Upper lobe of right lung (tissue), 1 donor: ENCODE data around the gene MYZAP. TPM values are rescaled to one million over a fixed set of nuclear protein-coding genes. Genes with fewer than 3 reads are reported as not detected.

ENCODE experiments used
- ATAC-seq: fragments of 200-7000 bp; cut with Tn5 transposase; one replicate; pipeline ENCODE4 v1.9.1; 2020; ENCODE audit warnings: mild to moderate bottlenecking, moderate library complexity
- DNase-seq: peaks from one replicate; pipeline ENCODE4 v3.0.0-alpha.2; 2020
- H3K27ac ChIP-seq: fragments of 200-600 bp; one replicate; pipeline ENCODE4 v1.8.0; 2022
- H3K27me3 ChIP-seq: fragments of 200-600 bp; one replicate; pipeline ENCODE4 v1.8.0; 2022; ENCODE audit warnings: mild to moderate bottlenecking
- H3K36me3 ChIP-seq: fragments of 200-600 bp; one replicate; pipeline ENCODE4 v1.8.0; 2022
- H3K4me1 ChIP-seq: fragments of 200-600 bp; one replicate; pipeline ENCODE4 v1.8.0; 2022
- H3K4me3 ChIP-seq: fragments of 200-600 bp; one replicate; pipeline ENCODE4 v1.8.0; 2022; ENCODE audit warnings: mild to moderate bottlenecking
- H3K9me3 ChIP-seq: fragments of 200-600 bp; one replicate; pipeline ENCODE4 v1.8.0; 2022
- intact Hi-C: fragments of 100-400 bp; cut with DNase I; formaldehyde crosslinking; loops from one replicate; pipeline ENCODE4 v1.11.0; 2022
- total RNA-seq: library from RNA; stranded (reverse); fragmentation: NEBNext Ultra II Directional; extraction: Animal tissue kit (Norgen Biotek cat#: 25700); gene quantifications from one replicate; pipeline ENCODE4 v1.2.1, GENCODE V29; 2021
- TF ChIP-seq, protein P1 (sequence below): fragments of 200-600 bp; IDR thresholded peaks from one replicate; pipeline ENCODE4 v1.8.0; 2022; ENCODE audit warnings: antibody characterized with exemption
- donor health status: DM: no; HTN: yes; CAD: no; lungs with severe emphysema.

The MYZAP gene
- total RNA-seq, 1 donor from 2014 or later, result 30.9 TPM

DNA sequence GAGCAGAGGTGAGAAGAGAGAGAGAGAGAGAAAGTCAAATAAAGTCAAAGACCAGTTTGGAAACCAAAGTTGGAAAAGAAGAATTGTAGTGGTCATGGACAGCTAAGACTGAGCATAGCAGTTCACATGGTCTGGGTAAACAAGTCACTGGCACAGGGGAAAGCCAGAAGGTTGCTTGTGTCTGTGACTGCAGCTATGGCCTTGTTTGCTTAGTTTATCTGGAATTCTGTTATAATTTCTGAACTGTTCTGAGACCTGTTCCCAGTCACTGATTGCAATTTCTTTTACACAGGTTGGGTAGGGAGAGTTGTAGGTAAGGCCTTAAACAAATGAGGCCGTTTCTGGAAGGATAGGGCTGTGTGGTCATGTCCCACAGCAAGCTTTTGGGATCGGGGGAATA is 43.4 kb upstream of the MYZAP start:
- H3K9me3 ChIP-seq, result no peaks in the 10 kb centered on the region
- no peak overlapping the region for H3K4me3 ChIP-seq
- H3K36me3 ChIP-seq, result no peaks in the 10 kb centered on the region
- peaks cover 23% of the 10 kb centered on the region for H3K4me1 ChIP-seq
- H3K27me3 ChIP-seq, result no peaks in the 10 kb centered on the region
- DNase-seq (no peak), ATAC-seq (no peak)
- intact Hi-C loops, result no loop called here
- TF ChIP-seq, protein P1, sequence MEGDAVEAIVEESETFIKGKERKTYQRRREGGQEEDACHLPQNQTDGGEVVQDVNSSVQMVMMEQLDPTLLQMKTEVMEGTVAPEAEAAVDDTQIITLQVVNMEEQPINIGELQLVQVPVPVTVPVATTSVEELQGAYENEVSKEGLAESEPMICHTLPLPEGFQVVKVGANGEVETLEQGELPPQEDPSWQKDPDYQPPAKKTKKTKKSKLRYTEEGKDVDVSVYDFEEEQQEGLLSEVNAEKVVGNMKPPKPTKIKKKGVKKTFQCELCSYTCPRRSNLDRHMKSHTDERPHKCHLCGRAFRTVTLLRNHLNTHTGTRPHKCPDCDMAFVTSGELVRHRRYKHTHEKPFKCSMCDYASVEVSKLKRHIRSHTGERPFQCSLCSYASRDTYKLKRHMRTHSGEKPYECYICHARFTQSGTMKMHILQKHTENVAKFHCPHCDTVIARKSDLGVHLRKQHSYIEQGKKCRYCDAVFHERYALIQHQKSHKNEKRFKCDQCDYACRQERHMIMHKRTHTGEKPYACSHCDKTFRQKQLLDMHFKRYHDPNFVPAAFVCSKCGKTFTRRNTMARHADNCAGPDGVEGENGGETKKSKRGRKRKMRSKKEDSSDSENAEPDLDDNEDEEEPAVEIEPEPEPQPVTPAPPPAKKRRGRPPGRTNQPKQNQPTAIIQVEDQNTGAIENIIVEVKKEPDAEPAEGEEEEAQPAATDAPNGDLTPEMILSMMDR, result no peak
- H3K27ac ChIP-seq, result no peak overlapping the region

DNA sequence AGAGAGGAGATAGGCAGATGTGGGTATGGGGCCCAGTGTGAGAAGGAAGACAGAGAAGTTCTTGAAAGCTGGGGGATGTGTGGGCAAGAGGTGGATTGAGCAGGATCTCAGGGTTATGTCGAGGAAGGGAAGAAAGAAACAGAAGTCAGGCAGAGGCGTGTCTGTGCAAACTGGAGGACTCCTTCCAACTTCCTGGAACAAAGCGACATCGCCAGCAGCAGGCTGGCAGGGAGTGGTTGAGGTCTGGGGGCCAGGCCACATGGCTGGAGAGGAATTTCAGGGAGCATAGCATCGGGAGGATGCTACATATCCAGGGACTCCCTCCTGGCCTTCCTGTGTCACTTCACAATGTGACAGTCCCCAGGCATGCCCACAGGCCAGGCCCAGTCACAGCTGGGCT is 42.9 kb upstream of the MYZAP start:
- Histone ChIP-seq H3K27ac (no peak overlapping the region), H3K4me1 (peaks cover 23% of the 10 kb centered on the region), H3K9me3 (no peaks in the 10 kb centered on the region), H3K4me3 (no peak overlapping the region), H3K36me3 (no peaks in the 10 kb centered on the region), H3K27me3 (no peaks in the 10 kb centered on the region)
- intact Hi-C loops, result no loop called here
- DNase-seq, result no peak
- ATAC-seq, result no peak
- TF ChIP-seq, protein P1, result no peak

DNA sequence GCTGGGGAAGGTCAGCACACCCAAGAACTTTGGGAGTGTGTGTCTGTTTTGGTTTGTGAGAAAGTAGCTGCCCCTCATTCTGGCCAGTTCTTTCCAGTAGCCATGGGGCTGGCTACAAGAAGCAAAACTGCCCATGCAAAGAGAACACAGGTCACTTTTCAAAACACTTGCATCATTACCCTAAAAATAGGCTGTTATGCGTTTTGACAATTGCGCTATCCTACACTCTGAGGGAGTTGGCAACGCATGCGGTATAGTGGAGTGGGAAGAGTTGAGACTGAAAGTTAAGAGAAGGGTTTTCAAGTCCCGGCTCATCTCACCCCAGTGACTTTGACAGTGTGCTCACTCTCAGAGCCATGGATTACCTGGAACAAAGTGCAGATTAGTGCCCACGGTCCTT is 41.8 kb upstream of the MYZAP start:
- intact Hi-C loops, result no loop called here
- Histone ChIP-seq H3K27me3 (no peaks in the 10 kb centered on the region), H3K9me3 (no peaks in the 10 kb centered on the region), H3K36me3 (no peaks in the 10 kb centered on the region), H3K27ac (peak overlapping the region; percentile 74), H3K4me3 (no peak overlapping the region), H3K4me1 (peaks cover 31% of the 10 kb centered on the region)
- DNase-seq, result no peak
- no peak for ATAC-seq
- TF ChIP-seq, protein P1, result no peak

DNA sequence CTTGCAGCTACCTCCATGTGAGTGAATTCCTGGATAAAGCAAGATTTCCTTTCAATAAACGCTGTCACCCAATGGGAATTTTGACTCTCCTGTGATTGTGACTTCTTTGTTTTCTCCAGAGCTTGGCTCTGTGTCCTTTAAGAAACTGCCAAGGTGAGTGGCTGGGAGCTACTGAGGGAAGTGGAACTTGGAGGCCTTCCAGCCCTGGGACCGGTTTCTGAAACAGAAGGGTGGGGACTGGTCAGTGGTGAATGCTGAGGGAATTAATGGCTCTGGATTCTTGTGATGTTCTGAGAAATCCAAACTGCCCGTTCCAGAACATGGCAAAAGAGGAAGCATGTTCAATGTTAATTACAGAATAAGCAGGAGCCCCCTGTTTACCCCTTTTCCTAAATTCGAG is 41.1 kb upstream of the MYZAP start:
- no peak overlapping the region for H3K4me3 ChIP-seq
- peak; percentile 70 for ATAC-seq
- H3K9me3 ChIP-seq, result no peaks in the 10 kb centered on the region
- H3K27me3 ChIP-seq, result no peaks in the 10 kb centered on the region
- intact Hi-C loops, result no loop called here
- H3K36me3 ChIP-seq, result no peaks in the 10 kb centered on the region
- TF ChIP-seq, protein P1, result no peak
- H3K27ac ChIP-seq, result peak overlapping the region; percentile 74
- DNase-seq, result peak; percentile 83
- peaks cover 31% of the 10 kb centered on the region for H3K4me1 ChIP-seq

DNA sequence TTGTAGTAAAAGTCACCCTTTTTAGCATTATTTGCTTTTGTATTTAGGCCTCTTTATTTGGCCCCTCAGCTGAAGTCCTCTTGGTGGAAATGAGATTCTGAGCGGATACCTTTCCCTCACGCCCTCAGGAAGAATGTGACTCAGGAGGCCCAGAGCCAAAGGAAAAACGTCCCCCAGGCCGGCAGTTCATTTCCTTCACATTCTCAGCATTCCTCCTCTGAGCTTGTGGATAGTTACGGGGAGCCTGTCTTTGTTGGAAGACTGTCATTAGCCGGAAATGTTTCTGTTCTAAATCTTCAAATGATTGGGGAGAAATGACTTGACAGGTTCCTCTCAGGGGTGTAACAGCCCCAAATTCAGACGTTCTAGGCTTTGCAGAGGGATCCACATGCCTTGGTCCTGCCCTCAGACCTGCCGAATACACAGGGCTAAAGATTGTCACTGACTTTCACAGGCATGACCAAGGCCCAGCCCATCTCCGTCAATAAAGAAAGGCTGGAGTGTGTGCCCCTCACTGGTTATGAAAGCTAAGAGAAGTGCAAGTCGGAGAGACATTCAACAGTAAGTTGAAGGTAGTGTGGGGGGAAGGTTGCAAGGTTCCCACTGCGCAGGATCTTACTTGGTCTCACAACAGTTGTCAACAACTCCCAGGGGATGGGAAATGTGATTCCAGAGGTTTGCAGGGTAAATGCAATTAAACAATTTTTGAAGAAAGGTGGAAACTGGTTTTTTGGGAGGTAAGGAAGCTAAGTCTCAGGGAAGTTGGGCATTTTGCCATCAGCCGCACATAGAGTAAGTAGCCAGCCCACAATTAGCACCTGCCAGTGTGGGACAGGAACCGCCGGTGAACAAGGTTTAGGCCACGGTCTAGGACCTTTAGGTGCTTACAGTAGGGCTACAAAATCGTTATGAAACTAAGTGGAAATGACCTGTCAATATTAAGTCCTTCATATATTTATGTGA is 39.7 kb upstream of the MYZAP start:
- ATAC-seq, result peak; percentile 70
- TF ChIP-seq, protein P1, result no peak
- intact Hi-C loops, result no loop called here
- Histone ChIP-seq H3K4me1 (peaks cover 31% of the 10 kb centered on the region), H3K4me3 (no peak overlapping the region), H3K27ac (peak overlapping the region; percentile 81), H3K27me3 (no peaks in the 10 kb centered on the region), H3K36me3 (no peaks in the 10 kb centered on the region), H3K9me3 (no peaks in the 10 kb centered on the region)
- DNase-seq, result no peak
